Measurements from ENCODE around the gene MRTFA.
"Not testable (repeated sequence)": the region's sequence is repeated elsewhere in the genome, so short reads cannot be mapped to it uniquely, and the experiment has no call there.

Gene MRTFA

GRCh38 chr22:40656651-40657050 lies 20.1 kb upstream of the MRTFA start:
- not testable (repeated sequence) for DNase-seq

- DNase-seq: not testable (repeated sequence)
Measured at GRCh38 chr22:40655941-40656340, 19.4 kb upstream of the MRTFA start.

DNA sequence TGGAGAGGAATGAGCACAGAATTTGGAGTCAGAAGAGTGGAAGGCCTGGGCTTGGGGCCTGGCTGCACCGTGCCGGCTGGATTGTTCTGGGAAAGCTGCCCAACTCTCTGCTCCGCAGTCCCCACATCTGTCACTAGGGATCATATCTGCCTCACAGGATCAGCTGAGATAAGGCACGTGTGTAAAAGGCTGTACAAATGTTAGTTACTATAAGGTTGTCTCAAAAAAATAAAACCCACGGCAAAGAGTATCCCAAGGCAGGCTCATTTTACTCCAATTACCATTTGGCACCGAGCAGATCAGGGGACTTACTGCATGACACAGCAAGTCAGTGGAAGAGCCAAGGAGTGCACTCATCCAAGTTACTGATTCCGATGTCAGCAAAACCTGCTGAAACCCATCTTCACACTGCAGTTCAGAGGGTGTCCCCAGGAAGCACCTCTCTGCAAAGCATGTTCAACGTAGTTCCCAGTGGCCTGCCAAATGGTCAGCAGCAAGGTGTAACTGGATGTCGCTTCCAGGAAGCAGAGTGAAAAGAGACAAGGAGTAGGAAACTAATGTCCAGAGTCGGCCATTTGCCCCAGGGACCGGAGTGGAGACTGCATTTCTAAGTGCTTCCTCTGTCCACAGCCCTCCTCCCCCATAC lies 18.1 kb upstream of the MRTFA start:
- DNase-seq: peak in 1 of 2 experiments; percentile 37

DNA sequence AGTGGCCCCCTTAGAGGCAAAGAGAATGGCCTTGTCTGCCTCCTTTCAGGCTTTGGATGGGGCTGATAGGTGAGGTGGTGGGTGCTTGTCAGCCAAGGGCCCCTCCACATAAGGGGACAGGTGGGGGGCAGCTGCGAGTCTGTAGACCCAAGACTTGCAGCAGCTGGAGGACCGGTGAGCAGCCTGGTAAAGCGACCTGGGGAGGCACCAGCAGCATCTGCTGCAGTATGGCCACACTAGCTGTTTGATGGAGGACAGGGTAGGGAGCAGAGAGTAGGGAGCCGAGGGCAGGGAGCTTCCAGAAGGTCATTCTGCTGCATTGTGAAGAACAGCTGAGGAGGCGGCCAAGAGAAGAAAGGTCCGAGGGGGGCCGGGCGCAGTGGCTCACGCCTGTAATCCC lies 16.8 kb upstream of the MRTFA start:
- no peak for DNase-seq

- peak; percentile 79 to 84 for DNase-seq
Measured at GRCh38 chr22:40651563-40652501, 15.3 kb upstream of the MRTFA start.

GRCh38 chr22:40651057-40651456 lies 14.5 kb upstream of the MRTFA start:
- no peak for DNase-seq

- no peak for DNase-seq
Measured at GRCh38 chr22:40648386-40648785, 11.9 kb upstream of the MRTFA start.

- DNase-seq: no peak
Measured at GRCh38 chr22:40645579-40646197, 9.2 kb upstream of the MRTFA start.

DNA sequence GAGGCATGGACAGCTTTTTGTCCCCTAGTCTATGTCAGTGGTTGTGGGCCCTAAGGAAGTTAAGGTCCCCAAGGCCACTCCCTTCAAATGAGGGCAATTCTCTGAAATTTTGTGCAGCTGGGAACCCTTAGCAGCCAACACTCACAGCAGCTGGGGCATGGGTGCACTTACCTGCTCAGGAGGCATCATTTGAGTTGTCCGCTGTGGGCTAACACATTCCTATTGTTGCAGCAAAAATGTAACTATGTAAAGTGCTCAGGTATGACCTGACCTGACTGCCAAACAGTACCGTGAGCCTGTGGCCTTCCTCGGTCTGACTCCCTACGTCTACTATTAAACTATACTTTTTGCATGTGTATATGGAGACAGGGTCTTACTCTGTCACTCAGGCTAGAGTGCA lies 5.8 kb upstream of the MRTFA start:
- DNase-seq: no peak

DNA sequence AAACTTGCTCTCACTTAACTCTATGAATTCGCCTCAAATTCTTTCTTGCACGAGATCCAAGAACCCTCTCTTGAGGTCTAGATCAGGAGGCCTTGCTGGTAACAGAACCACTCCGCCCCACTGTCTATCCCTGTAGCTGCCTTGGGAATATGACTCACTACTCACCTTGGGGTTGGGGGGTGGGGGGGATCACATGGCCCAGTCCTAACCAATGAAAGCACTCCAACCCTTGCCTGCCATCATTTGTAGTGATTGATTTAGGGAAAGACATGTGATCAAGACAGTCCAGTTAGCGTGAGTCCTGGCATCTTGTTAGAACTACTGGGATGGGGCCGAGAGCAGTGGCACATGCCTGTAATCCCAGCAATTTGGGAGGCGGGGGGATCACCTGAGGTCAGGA lies 4.8 kb upstream of the MRTFA start:
- DNase-seq: no peak

- DNase-seq: no peak
Measured at GRCh38 chr22:40638261-40638660, 1.7 kb upstream of the MRTFA start.

- DNase-seq: peak in 1 of 2 experiments; percentile 64
Measured at GRCh38 chr22:40637183-40638150, 948 bp upstream of the MRTFA start.

- no peak for DNase-seq
Measured at GRCh38 chr22:40635940-40636379, 559 bp downstream of the MRTFA start.

DNA sequence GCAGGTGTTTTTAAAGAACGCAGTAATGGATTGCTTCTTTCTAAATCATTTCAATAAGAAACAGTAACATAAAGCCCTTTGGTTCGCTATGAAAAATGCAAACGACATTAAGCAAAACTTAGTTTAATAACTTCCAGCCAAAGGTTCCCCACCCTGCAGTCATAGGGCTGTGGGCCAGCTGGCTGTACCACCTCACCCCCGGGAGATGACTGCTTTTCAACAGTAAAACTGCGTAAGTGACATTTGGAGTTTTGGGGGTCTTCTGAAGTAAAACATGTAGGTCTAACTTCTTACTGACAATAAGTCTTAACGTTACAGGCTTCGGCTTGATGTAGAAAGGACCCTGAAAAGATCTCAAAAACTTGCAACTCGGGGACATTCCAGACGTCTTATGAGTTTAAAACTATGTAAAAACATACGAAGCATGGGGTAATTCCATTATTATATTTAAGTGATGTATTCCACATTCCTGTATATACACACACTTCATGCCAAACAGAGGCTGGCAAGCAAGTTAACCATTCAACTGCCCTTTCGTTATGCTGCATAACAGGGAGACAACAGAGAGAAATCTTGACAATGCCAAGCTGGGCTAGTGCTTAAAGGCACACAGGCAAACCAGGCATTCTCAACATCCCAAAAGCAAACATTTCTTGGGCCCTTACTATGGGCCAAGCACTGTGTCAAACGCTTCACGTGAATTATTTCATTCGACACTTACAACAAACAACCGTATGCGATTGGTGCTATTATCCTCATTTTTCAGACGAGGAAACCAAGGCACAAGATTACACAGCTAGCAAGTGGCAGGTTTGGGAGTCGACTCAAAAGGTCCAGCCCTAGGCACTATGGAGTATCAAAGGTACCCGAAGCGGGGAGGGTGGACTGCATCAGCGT lies 1.2 kb downstream of the MRTFA start:
- DNase-seq: no peak

- DNase-seq: no peak
Measured at GRCh38 chr22:40634119-40634903, 2.2 kb downstream of the MRTFA start.

- no peak for DNase-seq
Measured at GRCh38 chr22:40633036-40633435, 3.5 kb downstream of the MRTFA start.

- no peak for DNase-seq
Measured at GRCh38 chr22:40631925-40632324, 4.6 kb downstream of the MRTFA start.

DNA sequence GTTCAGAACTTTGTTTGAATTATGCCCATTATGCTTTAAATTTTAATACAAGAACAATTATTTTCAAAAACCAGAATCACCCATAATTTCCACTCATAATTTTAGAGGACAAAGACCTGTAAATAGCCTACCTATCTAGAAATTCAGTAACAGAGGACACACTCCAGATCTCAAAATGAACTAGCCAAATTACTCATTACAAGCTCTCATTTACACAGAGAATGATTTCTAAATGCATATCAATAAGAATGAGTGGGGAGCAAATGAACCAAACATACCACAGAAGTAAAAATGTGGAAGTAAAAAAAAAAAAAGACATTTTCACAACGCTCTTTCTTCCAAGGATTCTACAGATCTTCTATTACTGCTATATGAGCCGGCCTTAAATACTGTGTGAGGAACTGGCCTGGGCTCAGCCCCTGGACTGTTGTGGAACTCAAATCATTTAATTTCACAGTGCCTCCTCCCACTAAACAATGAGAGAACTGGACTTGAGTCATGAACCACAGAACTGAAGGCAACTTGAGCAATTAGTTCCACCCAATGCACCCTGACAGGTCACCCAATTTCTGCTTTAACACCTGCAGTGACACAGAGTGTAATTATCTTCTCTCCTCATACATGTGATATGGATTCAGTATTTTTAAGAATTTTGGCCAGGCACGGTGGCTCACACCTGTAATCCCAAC lies 8.0 kb downstream of the MRTFA start:
- DNase-seq: no peak

DNA sequence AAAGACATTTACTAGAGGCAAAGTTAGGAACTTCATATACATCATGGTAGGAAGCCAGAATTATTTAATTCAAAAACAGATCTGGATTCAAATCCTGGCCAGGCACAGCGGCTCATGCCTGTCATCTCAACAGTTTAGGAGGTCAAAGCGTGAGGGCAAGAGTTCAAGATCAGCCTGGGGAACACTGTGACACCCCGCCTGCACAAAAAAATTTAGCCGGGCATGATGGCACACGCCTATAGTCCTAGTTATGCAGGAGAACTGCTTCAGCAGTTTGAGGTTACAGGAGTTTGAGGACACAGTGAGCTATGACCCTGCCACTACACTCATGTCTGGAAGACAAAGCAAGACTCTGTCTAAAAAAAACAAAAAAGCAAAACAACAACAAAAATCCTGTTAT lies 8.9 kb downstream of the MRTFA start:
- no peak for DNase-seq

DNA sequence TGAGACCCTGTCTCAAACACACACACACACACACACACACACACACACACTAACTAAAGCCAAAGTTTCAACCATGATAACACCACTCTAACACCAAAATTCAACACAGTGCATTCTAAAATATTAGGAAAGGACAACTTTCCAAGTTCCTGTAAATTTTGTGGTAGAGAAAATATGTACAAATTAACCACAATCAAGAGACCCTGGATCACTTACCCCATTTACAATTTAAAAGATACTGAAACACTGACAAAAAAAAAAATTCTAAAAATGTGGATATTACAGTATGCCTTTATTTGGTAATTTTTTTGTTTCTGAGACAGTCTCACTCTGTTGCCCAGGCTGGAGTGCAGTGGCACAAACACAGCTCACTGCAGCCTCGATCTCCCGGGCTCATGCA lies 9.7 kb downstream of the MRTFA start:
- DNase-seq: no peak

Measured in cerebellar nuclear complex (tissue), 1 donor.